SU-DHL-6 (cell line): Measurements from ENCODE around the gene RARRES1.

Experiments used
- H2AFZ ChIP-seq: fragments of 200-600 bp; sonication (generic); 2 replicates; pipeline ENCODE4 v1.6.1; 2014; ENCODE audit warnings: low read depth, mild to moderate bottlenecking, moderate library complexity, mixed read lengths, antibody characterized with exemption, low read length; ENCODE audit not compliant: severe bottlenecking
- H3F3A ChIP-seq: fragments of 200-600 bp; shearing (Covaris generic); 2 replicates; pipeline ENCODE4 v1.6.0; 2016; ENCODE audit warnings: antibody characterized with exemption, mild to moderate bottlenecking; ENCODE audit not compliant: insufficient read depth
- H3K27ac ChIP-seq: fragments of 200-600 bp; sonication (generic); 2 replicates; pipeline ENCODE4 v1.5.1; 2016; ENCODE audit warnings: low read depth, mild to moderate bottlenecking, low read length, moderate library complexity, mixed read lengths
- H3K27me3 ChIP-seq: fragments of 200-600 bp; sonication (generic), shearing (Covaris generic); 2 replicates; pipeline ENCODE4 v1.6.0; 2014; ENCODE audit warnings: mild to moderate bottlenecking, low read length
- H3K36me3 ChIP-seq: fragments of 200-600 bp; sonication (generic); 2 replicates; pipeline ENCODE4 v1.6.1; 2014; ENCODE audit warnings: mild to moderate bottlenecking, low read length, mixed read lengths
- H3K4me2 ChIP-seq: fragments of 300-600, 200-600 bp; shearing (Covaris generic), sonication (generic); 2 replicates; pipeline ENCODE4 v1.6.0; 2014; ENCODE audit warnings: low read length, low read depth, mild to moderate bottlenecking; ENCODE audit not compliant: poor library complexity, severe bottlenecking
- H3K4me3 ChIP-seq: fragments of 200-600 bp; sonication (generic); 2 replicates; pipeline ENCODE4 v1.5.1; 2014; ENCODE audit warnings: antibody characterized with exemption, low read length, mild to moderate bottlenecking, mixed read lengths; ENCODE audit not compliant: insufficient read depth, poor library complexity, severe bottlenecking
- H3K79me2 ChIP-seq: fragments of 200-600 bp; sonication (generic); 2 replicates; pipeline ENCODE4 v1.6.1; 2014; ENCODE audit warnings: mild to moderate bottlenecking, low read length, moderate library complexity; ENCODE audit not compliant: insufficient read depth
- H3K9ac ChIP-seq: fragments of 200-600 bp; sonication (generic); 2 replicates; pipeline ENCODE4 v1.7.0; 2014; ENCODE audit warnings: mild to moderate bottlenecking, low read length
- H3K9me2 ChIP-seq: fragments of 200-600 bp; sonication (generic); replicated peaks from 2 replicates; pipeline ENCODE4 v1.6.1; 2014; ENCODE audit warnings: low read length; ENCODE audit not compliant: insufficient read depth
- H3K9me3 ChIP-seq: fragments of 200-600 bp; sonication (generic); 2 replicates; pipeline ENCODE4 v1.6.1; 2014; ENCODE audit warnings: low read length, mixed read lengths; ENCODE audit not compliant: insufficient read depth
- H4K20me1 ChIP-seq: fragments of 200-600 bp; sonication (generic); 2 replicates; pipeline ENCODE4 v1.6.1; 2014; ENCODE audit warnings: low read depth, mild to moderate bottlenecking, antibody characterized with exemption, low read length, moderate library complexity, mixed read lengths
- EZH2phosphoT487 ChIP-seq: fragments of 200-600 bp; sonication (generic), shearing (Covaris generic); conservative IDR thresholded peaks from 2 replicates; pipeline ENCODE4 v1.6.1; 2018; ENCODE audit warnings: mild to moderate bottlenecking, antibody characterized with exemption, low read length, moderate library complexity, mixed read lengths
- TF ChIP-seq, protein P1 (sequence below): fragments of 200-600 bp; sonication (generic); IDR thresholded peaks from one replicate; pipeline ENCODE4 v1.5.1; 2017; ENCODE audit warnings: antibody characterized with exemption, mild to moderate bottlenecking, low read length, moderate library complexity; ENCODE audit not compliant: insufficient read depth, poor library complexity, severe bottlenecking

The RARRES1 gene

DNA sequence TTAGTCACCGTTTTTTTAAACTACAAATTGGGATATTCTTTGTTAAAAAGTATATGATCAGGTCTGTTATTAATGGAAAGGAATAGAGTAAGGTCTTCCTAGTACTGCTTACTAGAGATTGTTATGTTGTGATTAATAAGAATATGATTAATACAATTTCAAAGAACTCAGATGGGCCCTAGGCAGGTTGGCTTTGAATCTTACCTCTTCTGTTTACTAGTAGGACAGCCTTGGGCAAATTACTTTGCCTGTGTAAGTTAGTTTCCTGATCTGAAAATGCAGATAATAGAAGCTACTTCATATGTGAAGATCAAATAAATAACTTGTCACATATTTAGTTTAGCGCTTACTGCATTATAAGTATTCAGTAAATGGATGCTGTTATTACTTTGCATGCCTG lies 81.1 kb downstream of the RARRES1 start:
- H3K4me2 ChIP-seq, result no peak overlapping the region
- no peaks in the 10 kb centered on the region for H3K9me3 ChIP-seq
- no peaks in the 10 kb centered on the region for H3K9me2 ChIP-seq
- no peak overlapping the region for H3K9ac ChIP-seq
- no peak overlapping the region for H3K4me3 ChIP-seq
- no peak for TF ChIP-seq EZH2phosphoT487
- TF ChIP-seq, protein P1, sequence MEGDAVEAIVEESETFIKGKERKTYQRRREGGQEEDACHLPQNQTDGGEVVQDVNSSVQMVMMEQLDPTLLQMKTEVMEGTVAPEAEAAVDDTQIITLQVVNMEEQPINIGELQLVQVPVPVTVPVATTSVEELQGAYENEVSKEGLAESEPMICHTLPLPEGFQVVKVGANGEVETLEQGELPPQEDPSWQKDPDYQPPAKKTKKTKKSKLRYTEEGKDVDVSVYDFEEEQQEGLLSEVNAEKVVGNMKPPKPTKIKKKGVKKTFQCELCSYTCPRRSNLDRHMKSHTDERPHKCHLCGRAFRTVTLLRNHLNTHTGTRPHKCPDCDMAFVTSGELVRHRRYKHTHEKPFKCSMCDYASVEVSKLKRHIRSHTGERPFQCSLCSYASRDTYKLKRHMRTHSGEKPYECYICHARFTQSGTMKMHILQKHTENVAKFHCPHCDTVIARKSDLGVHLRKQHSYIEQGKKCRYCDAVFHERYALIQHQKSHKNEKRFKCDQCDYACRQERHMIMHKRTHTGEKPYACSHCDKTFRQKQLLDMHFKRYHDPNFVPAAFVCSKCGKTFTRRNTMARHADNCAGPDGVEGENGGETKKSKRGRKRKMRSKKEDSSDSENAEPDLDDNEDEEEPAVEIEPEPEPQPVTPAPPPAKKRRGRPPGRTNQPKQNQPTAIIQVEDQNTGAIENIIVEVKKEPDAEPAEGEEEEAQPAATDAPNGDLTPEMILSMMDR, result no peak
- H2AFZ ChIP-seq, result no peak overlapping the region
- H3K27me3 ChIP-seq, result no peaks in the 10 kb centered on the region
- no peaks in the 10 kb centered on the region for H4K20me1 ChIP-seq
- peaks cover 17% of the 10 kb centered on the region; the same call in 1 of the 2 replicates for H3K79me2 ChIP-seq
- no peak overlapping the region for H3K27ac ChIP-seq
- no peaks in the 10 kb centered on the region for H3F3A ChIP-seq
- peaks cover 47% of the 10 kb centered on the region for H3K36me3 ChIP-seq

DNA sequence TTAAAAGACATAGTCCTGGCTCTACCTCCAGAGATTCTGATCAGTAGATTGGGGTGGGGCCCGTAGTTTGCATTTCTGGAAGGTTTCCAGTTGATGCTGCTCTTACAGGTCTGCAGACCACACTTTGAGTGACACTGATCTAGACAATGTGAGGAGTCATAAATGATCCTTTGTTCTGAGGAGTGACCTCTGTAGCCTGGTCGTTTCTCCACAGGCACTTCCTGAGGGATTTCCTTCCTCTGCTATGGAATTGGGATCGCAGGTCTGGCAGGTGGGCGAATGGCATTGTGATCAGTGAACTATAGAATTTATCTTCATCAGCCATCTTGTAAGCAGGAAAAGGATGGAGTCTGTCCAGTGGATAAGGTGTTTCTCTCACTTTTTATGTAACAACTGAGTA lies 82.5 kb downstream of the RARRES1 start:
- H3K27me3 ChIP-seq, result no peaks in the 10 kb centered on the region
- no peak overlapping the region for H3K27ac ChIP-seq
- H3K9ac ChIP-seq, result no peak overlapping the region
- H3K4me3 ChIP-seq, result no peak overlapping the region
- H3F3A ChIP-seq, result no peaks in the 10 kb centered on the region
- no peak overlapping the region for H3K4me2 ChIP-seq
- H3K9me3 ChIP-seq, result no peaks in the 10 kb centered on the region
- peaks cover 31% of the 10 kb centered on the region for H3K79me2 ChIP-seq
- H4K20me1 ChIP-seq, result no peaks in the 10 kb centered on the region
- TF ChIP-seq EZH2phosphoT487, result no peak
- TF ChIP-seq, protein P1, result no peak
- H3K9me2 ChIP-seq, result no peaks in the 10 kb centered on the region
- peaks cover 41% of the 10 kb centered on the region for H3K36me3 ChIP-seq
- H2AFZ ChIP-seq, result no peak overlapping the region
